Hepatic stellate cell (primary cell): ENCODE data around the gene KIF25.

Experiments used
- DNase-seq: peaks from one replicate; pipeline ENCODE4 v3.0.0; 2011; ENCODE audit warnings: low spot score

KIF25 gene

GRCh38 chr6:168017629-168018028 is 20.2 kb downstream of the KIF25 start:
- DNase-seq: no peak

- DNase-seq: no peak
These were observed 21.2 kb downstream of the KIF25 start for GRCh38 chr6:168018664-168019063.

- no peak for DNase-seq
These were observed 22.8 kb downstream of the KIF25 start for GRCh38 chr6:168020242-168020641.

GRCh38 chr6:168021581-168021980 is 24.1 kb downstream of the KIF25 start:
- no peak for DNase-seq

GRCh38 chr6:168022488-168023321 is 25.2 kb downstream of the KIF25 start:
- no peak for DNase-seq

DNA sequence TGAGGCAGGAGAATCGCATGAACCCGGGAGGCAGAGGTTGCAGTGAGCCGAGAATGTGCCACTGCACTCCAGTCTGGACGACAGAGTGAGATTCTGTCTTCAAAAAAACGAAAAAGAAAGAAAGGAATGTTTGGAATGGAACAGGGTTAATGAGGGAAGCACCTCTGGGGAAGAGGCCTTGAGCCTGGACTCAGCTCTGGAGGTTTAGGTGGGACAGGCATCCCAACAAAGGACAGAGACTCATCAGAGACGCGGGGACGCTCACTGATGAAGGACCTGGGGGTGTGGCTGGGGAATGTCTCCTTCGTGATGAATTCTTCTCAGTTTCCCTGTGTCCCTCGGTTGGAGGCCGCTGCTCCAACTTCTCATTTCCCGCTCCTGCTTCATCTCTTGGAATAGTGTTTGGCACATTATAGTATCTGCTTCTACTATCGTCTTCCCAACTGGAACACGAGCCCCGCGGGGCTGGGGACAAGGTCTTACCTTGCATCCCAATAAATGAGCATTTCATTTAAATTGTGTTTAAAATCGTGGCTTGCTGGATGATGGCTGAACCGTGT is 27.6 kb downstream of the KIF25 start:
- no peak for DNase-seq

DNA sequence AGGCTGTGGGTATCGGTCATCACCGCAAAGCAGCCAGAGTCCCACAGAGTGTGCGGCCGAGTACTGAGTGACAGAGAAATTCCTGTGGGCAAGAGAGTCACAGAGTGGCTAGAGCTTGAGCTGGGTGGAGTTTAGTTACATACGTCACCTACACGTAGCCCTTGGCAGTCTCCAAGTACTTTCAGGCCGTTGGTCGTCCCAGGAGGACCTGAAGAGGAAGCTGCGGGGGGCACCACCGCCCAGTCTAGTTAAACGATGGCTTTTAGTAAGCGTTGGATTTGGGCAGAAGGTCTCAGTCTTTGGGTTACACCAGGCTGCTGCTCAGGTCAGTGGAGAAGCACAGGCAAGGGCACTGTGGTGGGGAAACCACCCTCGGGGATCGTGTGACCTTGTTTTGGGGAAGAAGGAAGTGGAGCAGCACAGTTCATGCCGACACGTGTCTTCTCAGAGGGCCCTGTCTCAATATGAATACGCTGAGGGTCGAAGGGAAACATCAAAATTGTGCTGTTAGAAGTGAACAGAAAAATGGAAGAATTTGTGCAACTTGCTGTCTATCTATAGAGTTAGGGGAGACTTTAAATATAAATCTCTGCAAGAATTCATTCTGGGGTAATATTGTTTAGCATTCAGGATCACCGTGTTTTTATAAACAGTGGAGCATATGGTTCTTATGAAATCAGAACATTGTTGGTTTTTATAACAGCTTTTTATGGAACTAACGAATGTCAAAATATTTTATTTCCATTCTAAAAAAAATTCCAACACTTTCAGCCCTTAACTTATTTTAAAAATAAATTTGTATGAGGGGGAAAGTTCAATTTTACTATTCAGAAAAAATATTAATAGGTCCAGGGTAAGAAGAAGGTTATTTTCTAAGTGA is 28.6 kb downstream of the KIF25 start:
- DNase-seq: no peak

DNA sequence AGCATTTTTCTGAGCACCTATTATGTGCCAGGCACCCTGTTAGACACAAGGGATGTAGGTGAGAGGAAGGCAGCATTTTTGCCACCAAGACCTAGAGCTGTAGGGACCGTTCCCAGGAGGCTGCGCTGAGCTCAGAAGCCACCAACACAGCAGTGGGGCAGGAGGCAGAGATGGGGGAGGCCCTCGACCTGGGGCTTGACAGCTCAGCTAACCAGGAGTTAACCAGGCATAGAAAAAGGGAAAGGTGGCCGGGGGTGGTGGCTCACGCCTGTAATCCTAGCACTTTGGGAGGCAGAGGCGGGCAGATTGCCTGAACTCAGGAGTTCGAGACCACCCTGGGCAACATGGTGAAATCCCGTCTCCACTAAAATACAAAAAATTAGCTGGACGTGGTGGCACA is 29.5 kb downstream of the KIF25 start:
- no peak for DNase-seq

- DNase-seq: no peak
These were observed 30.1 kb downstream of the KIF25 start for GRCh38 chr6:168027521-168027920.

DNA sequence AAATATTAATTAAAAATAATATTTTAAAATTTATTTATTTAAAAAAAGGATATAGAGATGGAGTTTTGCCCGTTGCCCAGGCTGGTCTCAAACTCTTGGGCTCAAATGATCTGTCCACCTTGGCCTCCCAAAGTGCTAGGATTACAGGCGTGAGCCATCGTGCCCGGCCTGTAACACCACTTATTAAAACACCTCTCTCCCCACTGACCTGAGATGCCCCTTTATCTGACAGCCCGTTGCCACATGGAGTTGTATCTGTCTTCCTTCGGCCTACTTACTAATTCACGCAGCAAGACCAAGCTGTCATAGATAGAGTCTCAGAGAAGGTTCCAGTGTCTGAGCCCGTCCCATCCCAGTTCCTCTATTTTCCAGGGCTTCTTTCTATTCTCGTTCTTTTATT is 30.7 kb downstream of the KIF25 start:
- no peak for DNase-seq

DNA sequence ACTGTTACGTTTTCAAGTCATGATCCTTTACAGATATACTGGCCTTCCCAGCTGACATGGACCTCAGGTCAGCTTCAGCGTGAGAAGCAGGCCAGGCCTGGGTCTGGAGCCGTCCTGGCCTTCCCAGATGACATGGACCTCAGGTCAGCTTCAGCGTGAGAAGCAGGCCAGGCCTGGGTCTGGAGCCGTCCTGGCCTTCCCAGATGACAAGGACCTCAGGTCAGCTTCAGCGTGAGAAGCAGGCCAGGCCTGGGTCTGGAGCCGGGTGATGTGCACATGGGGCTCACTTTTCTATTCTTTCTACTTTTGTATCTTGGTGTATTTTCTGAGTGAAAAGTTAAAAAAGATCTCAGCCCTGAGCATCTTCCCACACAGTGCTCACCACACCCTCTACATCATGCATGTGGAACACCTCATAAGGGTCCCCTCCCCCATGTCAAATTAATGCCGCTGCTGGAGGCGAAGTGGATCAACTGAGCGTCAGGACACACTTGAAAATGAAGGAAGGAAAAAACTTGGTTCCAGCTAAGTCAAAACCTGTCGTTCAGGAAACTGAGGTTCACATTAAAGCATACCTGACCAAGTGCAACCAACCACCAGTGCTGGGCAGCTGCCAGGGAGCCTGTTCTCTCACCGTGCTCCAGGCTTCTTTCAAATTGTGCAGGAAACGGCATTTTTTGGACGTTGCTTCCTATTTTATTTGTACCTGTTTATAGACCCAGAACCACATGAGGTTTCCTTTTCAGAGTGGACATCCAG is 32.2 kb downstream of the KIF25 start:
- DNase-seq: no peak

DNA sequence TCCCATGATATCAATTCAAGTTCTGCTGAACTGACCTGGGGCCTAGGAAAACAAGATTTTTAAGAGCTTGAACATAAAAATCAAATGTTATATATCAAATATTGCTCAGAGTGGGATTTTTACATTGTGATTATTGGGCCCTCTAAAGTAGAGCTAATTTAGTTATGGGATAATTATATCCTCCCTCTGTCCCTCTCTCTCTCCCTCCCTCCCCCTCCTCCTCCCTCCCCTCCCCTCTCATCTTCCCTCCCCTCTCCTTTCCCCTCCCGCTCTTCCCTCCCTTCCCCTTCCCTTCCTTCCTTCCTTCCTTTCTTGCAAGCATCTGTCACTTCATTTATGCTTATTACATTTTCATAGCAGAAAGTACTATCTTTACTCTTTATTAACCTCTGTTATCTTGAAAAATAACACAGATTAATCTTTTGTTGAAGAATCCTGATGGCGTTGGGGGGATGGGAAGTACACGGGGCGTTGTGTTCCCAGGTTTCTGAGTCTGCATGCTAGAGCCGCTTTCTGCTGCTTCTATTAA is 32.8 kb downstream of the KIF25 start:
- no peak for DNase-seq

GRCh38 chr6:168030908-168031307 is 33.4 kb downstream of the KIF25 start:
- no peak for DNase-seq

GRCh38 chr6:168031411-168031971 is 34.0 kb downstream of the KIF25 start:
- DNase-seq: no peak

GRCh38 chr6:168032005-168032760 is 34.7 kb downstream of the KIF25 start:
- DNase-seq: peak; percentile 81

DNA sequence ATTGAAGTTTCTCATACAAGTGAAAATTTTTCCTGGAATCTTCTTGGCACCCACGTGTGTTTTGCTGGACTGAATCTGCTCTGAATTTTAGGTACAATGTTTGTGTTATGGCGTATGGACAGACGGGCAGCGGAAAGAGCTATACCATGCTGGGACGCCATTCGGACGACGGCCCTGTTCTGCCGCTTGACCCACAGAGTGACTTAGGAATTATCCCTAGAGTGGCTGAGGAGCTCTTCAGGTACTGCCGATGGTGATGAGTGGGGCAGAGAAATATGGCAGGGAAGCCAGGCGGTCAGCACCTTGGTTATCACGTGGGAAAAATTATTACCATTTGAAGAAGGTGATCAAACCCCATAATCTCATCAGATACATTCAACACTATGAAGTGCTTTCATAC is 36.3 kb downstream of the KIF25 start:
- DNase-seq: no peak

DNA sequence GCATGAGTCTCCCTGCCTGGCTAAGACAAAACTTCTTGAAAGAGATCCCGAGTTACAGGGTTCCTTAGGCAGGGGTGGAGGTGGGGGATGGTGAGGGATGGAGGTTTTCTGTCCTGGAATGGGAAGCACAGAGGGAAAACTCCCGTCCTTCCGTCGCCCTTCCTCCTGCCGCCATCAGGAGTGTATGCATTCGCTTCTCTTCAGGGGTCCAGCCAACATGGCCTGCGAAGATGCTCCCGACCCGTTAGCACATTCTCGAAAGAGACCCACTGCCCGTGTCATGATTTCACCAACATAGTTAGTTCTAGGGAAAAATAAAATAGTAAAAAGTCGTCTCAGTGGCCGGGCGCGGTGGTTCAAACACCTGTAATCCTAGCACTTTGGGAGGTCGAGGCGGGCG is 37.1 kb downstream of the KIF25 start:
- DNase-seq: no peak

DNA sequence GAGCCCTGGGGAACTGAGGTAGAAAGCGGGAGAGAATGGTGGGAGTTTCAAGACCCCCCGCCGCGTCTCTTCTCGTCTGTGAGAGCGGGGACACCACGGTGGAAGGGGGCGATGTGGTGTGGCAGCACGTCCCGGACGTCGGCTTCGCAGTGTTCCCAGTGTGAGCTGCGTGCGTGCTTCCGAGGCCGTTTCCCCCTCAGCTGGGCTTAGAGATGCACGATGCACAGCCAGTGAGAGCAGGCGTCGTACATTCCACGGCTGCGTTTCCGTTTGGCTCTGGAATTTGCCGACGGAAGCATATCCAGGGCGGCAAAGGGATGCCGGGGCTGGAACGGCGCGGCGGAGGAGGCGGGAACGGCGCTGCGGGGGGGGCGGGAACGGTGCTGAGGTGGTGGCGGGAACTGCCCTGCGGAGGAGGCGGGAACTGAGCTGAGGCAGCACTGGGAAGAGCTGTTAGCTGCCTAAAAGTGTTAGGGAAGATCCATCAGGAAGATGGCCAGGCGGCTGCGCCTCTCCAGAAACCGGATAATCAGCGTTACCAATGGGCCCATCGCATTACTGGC is 37.7 kb downstream of the KIF25 start:
- DNase-seq: peak; percentile 64

GRCh38 chr6:168035661-168036545 is 38.4 kb downstream of the KIF25 start:
- DNase-seq: peak; percentile 28
